ENCODE measurements around the gene VPS33B.
A peak's percentile ranks its signal among the peaks of the same experiment; 100 is the strongest.
"Not testable (repeated sequence)": the region's sequence is repeated elsewhere in the genome, so short reads cannot be mapped to it uniquely, and the experiment has no call there.

The VPS33B gene

GRCh38 chr15:91022075-91022831 lies at the start of gene VPS33B:
Gene VPS33B, minus strand, starts transcription at chr15:91022594. Its CDS starts 345 bp downstream, at chr15:91022249.
- peak; percentile 26 for DNase-seq (ENCODE audit: low read depth, low spot score)

- DNase-seq (ENCODE audit: low read depth, low spot score) = no peak
These were observed 49.8 kb upstream of the VPS33B start for GRCh38 chr15:91072161-91072560.

GRCh38 chr15:91070872-91071271 lies 48.5 kb upstream of the VPS33B start:
- no peak for DNase-seq (ENCODE audit: low read depth, low spot score)

- DNase-seq (ENCODE audit: low read depth, low spot score) = no peak
These were observed 46.6 kb upstream of the VPS33B start for GRCh38 chr15:91068966-91069365.

GRCh38 chr15:91068436-91068835 lies 46.0 kb upstream of the VPS33B start:
- DNase-seq (ENCODE audit: low read depth, low spot score) = no peak

- DNase-seq (ENCODE audit: low read depth, low spot score) = no peak
These were observed 44.6 kb upstream of the VPS33B start for GRCh38 chr15:91067036-91067435.

- no peak for DNase-seq (ENCODE audit: low read depth, low spot score)
These were observed 43.1 kb upstream of the VPS33B start for GRCh38 chr15:91065505-91065904.

- DNase-seq (ENCODE audit: low read depth, low spot score) = no peak
These were observed 39.6 kb upstream of the VPS33B start for GRCh38 chr15:91061997-91062396.

- DNase-seq (ENCODE audit: low read depth, low spot score) = no peak
These were observed 38.8 kb upstream of the VPS33B start for GRCh38 chr15:91061230-91061629.

GRCh38 chr15:91055548-91056331 lies 33.3 kb upstream of the VPS33B start:
- no peak for DNase-seq (ENCODE audit: low read depth, low spot score)

GRCh38 chr15:91054816-91055215 lies 32.4 kb upstream of the VPS33B start:
- no peak for DNase-seq (ENCODE audit: low read depth, low spot score)

- DNase-seq (ENCODE audit: low read depth, low spot score) = no peak
These were observed 28.9 kb upstream of the VPS33B start for GRCh38 chr15:91051248-91051647.

GRCh38 chr15:91050128-91050455 lies 27.7 kb upstream of the VPS33B start:
- DNase-seq (ENCODE audit: low read depth, low spot score) = no peak

GRCh38 chr15:91049378-91050127 lies 27.2 kb upstream of the VPS33B start:
- peak; percentile 27 for DNase-seq (ENCODE audit: low read depth, low spot score)

- DNase-seq (ENCODE audit: low read depth, low spot score) = no peak
These were observed 25.3 kb upstream of the VPS33B start for GRCh38 chr15:91047545-91048199.

GRCh38 chr15:91046056-91046455 lies 23.7 kb upstream of the VPS33B start:
- not testable (repeated sequence) for DNase-seq (ENCODE audit: low read depth, low spot score)

GRCh38 chr15:91045065-91045464 lies 22.7 kb upstream of the VPS33B start:
- no peak for DNase-seq (ENCODE audit: low read depth, low spot score)

- no peak for DNase-seq (ENCODE audit: low read depth, low spot score)
These were observed 20.9 kb upstream of the VPS33B start for GRCh38 chr15:91043202-91043874.

- DNase-seq (ENCODE audit: low read depth, low spot score) = no peak
These were observed 18.5 kb upstream of the VPS33B start for GRCh38 chr15:91040856-91041255.

- DNase-seq (ENCODE audit: low read depth, low spot score) = no peak
These were observed 17.6 kb upstream of the VPS33B start for GRCh38 chr15:91039996-91040395.
